ENCODE data around the gene ASIC2.

Gene ASIC2

DNA sequence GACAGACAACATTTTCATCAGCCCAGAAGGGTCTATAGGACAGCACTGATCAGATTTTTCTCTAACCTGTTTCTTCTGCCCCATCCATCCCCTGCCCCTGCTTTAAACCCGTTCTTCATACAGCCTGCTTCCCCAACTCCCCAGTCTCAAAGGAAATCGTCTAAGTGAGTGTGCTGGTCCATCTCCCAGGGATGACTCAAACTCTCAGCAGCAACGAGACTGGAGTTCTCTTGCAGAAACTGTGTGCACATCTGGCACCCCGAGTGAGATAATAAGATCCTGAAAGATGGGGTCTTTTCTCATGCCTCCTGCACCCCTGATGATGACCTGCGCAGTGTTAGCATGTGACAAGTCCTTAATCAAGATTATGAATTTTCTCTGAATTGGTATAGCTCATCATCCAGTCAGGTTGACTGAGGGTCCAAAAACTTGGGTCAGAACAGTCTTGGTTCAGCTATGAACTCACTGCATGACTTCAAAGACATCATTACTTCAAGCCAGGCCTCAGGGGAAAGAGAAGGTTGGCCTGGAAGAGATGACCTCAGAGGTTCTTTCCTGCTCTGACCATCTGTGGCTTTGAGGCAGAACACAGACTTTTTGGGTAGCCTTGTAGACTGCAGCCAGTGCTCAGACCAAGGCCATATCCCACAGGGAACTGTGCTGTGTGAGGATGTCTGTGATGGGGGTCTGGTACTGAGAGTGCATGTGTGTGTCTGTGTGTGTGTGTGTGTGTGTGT lies 183.6 kb downstream of the ASIC2 start:
- TF ChIP-seq, protein P1, sequence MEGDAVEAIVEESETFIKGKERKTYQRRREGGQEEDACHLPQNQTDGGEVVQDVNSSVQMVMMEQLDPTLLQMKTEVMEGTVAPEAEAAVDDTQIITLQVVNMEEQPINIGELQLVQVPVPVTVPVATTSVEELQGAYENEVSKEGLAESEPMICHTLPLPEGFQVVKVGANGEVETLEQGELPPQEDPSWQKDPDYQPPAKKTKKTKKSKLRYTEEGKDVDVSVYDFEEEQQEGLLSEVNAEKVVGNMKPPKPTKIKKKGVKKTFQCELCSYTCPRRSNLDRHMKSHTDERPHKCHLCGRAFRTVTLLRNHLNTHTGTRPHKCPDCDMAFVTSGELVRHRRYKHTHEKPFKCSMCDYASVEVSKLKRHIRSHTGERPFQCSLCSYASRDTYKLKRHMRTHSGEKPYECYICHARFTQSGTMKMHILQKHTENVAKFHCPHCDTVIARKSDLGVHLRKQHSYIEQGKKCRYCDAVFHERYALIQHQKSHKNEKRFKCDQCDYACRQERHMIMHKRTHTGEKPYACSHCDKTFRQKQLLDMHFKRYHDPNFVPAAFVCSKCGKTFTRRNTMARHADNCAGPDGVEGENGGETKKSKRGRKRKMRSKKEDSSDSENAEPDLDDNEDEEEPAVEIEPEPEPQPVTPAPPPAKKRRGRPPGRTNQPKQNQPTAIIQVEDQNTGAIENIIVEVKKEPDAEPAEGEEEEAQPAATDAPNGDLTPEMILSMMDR (IDR thresholded peaks at IDR 0.05; ENCODE audit: low read depth, low read length): no peak
- no peak overlapping the region for H3K4me3 ChIP-seq (ENCODE audit: low read depth, low read length)

DNA sequence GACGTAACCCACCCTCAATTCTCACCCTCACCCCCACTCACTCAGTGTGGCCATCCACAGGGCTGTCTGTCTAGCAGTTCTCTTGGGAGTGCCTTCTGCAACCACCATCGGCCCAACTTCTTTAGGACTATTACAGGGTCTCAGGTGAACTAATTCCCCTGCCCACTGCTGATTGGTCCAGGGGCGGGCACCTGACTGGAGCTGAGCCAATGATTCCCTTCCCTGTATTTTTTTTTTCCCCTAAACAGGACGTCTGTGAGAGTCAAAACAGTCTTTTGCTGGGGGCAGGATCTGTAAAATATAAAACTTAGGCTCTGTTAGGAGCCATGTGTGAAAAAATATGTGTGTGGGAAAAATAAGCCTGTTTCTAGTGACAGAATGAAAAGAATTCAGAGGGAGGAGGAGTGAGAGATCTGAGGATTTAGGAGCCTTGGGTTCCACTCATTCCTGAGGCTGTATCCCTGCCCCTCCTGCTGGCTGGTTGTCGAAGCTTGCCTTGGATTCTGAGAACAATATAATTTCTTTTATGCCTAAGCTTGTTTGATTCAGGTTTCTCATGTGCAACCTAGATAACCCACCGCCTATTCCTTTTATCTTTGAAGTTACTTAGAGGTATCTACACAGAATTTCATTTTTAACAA lies 186.4 kb downstream of the ASIC2 start:
- TF ChIP-seq, protein P1 (IDR thresholded peaks at IDR 0.05; ENCODE audit: low read depth, low read length): no peak

GRCh38 chr17:33105911-33106310 lies 187.2 kb downstream of the ASIC2 start:
- TF ChIP-seq, protein P1 (IDR thresholded peaks at IDR 0.05; ENCODE audit: low read depth, low read length): no peak
- no peak overlapping the region for H3K4me3 ChIP-seq (ENCODE audit: low read depth, low read length)

More for the DNA sequence above, 186.4 kb downstream of the ASIC2 start:
- H3K4me3 ChIP-seq (ENCODE audit: low read depth, low read length): no peak overlapping the region

DNA sequence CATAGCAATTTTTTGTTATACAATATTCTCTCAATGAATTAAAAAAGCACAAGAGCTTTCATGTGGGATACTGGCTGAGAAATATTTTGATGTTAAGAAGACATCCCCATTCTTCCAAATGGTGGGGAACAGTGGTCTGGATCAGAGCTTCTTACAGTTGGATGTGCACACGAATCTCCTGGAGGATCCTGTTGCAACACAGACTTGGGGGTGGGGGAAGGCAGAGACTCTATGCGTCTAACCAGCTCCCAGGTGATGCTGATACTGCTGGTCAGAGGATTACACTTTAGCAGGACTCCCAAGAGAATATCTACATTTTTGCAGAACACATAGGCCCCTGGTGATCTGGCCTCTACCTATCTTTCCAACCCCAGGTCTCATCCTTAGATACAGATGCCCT lies 193.2 kb downstream of the ASIC2 start:
- TF ChIP-seq, protein P1 (IDR thresholded peaks at IDR 0.05; ENCODE audit: low read depth, low read length): no peak
- no peak overlapping the region for H3K4me3 ChIP-seq (ENCODE audit: low read depth, low read length)

- no peak overlapping the region for H3K4me3 ChIP-seq (ENCODE audit: low read depth, low read length)
- TF ChIP-seq, protein P1 (IDR thresholded peaks at IDR 0.05; ENCODE audit: low read depth, low read length): no peak
Measured at GRCh38 chr17:33099252-33099651, 193.8 kb downstream of the ASIC2 start.

- TF ChIP-seq, protein P1 (IDR thresholded peaks at IDR 0.05; ENCODE audit: low read depth, low read length): no peak
- no peak overlapping the region for H3K4me3 ChIP-seq (ENCODE audit: low read depth, low read length)
Measured at GRCh38 chr17:33097411-33097810, 195.7 kb downstream of the ASIC2 start.

- H3K4me3 ChIP-seq (ENCODE audit: low read depth, low read length): no peak overlapping the region
- TF ChIP-seq, protein P1 (IDR thresholded peaks at IDR 0.05; ENCODE audit: low read depth, low read length): no peak
Measured at GRCh38 chr17:33096161-33096560, 196.9 kb downstream of the ASIC2 start.
